ENCODE results near the gene NCOR1.
"Not testable (repeated sequence)": the region's sequence is repeated elsewhere in the genome, so short reads cannot be mapped to it uniquely, and the experiment has no call there.

NCOR1 gene

DNA sequence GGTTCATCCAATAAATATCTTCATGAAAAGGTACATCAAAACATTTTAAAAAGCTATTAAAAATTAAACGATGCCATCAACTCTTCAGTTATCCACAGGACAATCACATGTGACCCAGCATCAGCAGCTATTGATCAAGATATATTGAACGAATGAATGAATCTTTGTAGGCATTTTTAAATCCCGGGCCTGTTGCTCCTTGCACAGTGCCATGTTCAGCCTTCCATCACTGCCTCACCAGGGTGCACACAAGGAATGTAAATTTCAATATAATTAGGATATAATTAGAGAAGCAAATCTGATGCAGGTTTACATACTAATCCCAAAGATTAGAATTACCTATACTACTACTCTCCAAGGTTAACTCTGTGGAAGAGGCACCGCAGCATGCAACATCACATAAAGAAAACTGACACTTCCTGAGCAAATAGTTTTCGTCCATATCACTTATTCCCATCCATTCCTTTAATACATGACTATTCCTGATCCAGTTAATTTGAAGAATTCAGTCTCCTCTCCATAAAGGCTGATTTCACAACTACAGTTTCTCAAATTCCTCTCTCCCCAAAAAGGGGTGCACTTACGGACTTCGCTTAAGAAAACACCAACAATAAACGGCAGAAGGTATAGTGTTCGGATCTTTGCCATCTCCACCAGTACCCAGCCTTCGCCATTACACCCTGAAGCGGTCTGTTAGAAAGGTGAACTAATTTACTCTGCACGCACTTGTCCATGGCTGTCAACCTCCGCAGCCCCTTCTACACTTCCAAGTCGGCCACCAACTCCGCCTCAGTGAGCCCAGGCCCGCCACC, 938 bp downstream of the NCOR1 start:
- DNase-seq (ENCODE audit: low spot score) = no peak

DNA sequence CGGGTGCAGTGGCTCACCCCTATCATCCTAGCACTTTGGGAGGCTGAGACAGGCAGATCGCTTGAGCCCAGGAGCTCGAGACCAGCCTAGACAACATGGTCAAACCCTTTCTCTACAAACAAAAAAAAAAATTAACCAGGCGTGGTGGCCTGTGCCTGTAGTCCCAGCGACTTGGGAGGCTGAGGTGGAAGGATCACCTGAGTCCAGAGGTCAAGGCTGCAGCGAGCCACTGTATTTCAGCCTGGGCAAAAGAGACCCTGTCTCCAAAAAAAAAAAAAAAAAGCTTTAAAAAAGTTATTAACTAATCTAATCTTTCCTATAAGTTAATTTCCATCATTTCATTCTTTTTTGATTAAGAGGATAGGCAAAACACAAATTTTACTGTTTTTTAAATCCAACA, 2.5 kb downstream of the NCOR1 start:
- no peak for DNase-seq (ENCODE audit: low spot score)

DNA sequence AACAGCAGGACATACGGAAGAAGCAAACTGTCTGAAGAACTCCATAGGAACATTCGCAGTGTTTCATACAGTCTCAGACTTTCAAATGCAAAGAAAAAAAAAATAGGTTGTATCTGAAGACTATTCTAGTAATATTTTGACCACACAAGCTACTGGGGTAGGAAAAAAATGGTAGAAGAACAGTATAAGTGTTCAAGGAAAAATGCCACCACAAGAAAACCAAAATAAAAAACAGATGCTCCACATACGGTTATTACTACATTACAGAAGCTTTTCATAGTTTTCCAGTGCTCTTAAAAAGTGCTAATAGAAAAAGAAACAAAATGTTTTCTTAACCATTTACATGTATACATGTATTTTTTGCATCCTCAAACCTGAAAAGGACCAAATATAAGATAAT, 3.7 kb downstream of the NCOR1 start:
- no peak for DNase-seq (ENCODE audit: low spot score)

DNA sequence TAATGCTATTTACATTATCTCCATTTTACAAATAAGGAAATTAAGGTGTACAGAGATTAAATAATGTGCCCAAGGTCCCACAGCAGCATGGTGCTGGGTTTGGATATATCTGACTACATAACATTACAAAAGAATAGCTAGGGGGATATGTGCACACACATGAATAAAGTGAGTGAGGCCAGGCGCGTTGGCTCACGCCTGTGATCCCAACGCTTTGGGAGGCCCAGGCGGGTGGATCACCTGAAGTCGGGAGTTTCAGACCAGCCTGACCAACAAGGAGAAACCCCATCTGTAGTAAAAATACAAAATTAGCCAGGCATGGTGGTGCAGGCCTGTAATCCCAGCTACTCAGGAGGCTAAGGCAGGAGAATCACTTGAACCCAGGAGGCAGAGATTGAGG, 10.6 kb downstream of the NCOR1 start:
- not testable (repeated sequence) for DNase-seq (ENCODE audit: low spot score)

DNA sequence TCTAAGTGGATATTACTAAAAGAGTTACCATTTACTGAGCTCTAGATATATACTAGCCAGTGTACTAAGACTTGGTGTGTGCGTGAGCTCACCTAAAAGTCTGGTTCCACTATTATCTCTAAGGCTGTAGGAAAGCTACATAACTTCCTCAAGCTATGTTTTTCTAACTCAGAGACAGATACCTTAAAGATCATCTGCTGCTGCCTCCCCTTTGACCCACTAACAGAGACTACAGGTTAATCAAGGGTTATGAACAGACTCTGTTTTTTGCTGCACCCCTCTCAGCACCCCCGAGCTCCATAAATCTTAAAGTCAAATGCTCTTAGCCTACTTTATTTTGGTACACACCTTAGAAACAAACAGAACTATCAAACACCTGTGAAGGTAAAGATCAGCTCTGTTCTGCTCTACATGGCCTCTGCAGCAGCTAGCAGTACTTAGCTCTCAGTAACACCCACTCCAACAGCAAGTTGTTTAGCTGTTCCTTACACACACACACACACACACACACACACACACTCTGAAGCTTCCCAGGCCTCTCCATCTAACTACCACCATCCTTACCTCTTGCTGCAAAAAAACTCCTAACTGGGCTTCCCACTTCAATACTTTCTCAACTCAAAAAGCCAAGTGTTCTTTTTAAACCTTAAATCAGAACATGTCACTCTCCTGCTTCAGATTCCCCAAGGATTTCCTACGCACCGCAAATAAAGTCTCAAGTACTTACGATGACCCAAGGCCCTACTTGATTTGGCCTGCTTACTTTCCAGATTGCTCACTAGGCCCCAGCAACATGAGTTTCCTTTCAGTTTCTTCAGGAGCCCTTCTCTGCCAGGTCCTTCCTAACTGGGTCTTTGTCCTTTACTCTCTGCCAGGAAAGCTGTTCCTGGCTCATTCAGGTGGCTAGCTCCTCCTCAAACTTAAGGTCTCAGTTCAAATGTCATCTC, 12.5 kb downstream of the NCOR1 start:
- DNase-seq (ENCODE audit: low spot score) = not testable (repeated sequence)

DNA sequence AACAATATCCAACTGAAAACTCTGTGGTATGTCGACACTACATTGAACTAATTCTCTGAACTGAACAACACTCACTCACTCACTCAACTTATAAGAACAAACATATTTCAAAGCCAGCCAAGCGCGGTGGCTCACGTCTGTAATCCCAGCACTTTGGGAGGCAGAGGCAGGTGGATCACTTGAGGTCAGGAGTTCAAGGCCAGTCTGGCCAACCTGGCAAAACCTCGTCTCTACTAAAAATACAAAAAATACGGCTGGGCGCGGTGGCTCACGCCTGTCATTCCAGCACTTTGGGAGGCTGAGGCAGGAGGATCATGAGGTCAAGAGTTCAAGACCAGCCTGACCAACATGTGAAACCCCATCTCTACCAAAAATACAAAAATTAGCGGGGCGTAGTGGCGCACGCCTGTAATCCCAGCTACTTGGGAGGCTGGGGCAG, 13.6 kb downstream of the NCOR1 start:
- not testable (repeated sequence) for DNase-seq (ENCODE audit: low spot score)

DNA sequence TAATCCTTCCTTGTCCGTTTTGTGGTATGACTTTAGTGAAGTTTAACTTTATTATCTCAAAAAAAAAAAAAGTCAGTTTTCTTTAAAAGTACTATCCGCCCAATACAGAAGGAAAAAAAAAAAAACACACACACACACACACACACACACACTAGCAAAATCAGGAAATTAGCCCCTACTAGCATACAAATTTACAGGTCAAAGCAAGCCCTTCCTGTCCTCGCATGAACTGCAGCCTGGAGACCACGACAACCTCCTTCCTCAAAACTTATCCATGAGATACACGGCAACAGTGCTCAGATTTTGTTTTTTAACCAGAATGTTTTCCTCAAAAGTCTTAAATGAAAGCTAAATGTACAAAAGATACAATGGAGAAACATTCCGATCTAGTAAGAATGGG, 16.2 kb downstream of the NCOR1 start:
- no peak for DNase-seq (ENCODE audit: low spot score)

DNA sequence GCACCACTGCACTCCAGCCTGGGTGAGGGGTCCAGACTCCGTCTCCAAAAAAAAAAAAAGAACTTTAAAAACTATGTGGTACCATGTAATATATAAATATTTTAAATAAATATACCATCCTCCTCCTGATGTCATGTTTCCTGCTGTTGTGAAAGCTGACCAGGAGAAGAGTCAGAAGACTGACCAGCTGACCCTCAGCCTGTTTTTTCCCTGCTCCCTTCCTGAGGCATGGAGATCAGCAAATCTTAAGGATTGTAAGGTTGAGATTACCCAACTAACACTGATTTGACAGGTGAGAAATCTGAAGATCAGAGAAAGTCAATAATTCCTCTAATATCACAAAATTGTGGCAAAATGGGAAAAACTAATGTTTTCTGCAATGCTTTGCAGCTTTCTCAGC, 18.1 kb downstream of the NCOR1 start:
- no peak for DNase-seq (ENCODE audit: low spot score)

DNA sequence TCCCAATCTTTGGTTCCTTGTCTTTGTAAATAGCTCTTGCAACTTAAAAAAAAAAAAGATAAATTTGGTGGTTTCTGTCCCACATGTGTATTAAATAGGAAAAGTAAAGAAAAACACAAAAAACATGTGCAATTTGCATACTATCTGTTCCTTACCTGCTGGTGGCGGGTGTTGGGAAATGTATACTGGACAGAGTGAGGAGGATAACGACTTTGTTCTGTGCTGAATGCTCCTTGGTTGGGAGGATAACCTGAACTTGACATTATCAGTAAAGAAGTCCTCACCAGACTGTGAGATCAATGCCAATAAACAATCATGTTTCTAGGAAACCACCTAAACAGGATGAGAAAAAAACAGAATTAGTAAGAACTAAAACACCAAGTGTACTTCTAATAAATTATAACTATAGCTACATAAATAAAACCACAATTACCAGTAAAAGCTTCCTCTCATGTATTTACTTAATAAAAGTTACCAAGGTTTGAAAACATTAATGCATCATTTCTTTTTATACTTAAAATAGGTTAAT, 21.0 kb downstream of the NCOR1 start:
- DNase-seq (ENCODE audit: low spot score) = not testable (repeated sequence)

DNA sequence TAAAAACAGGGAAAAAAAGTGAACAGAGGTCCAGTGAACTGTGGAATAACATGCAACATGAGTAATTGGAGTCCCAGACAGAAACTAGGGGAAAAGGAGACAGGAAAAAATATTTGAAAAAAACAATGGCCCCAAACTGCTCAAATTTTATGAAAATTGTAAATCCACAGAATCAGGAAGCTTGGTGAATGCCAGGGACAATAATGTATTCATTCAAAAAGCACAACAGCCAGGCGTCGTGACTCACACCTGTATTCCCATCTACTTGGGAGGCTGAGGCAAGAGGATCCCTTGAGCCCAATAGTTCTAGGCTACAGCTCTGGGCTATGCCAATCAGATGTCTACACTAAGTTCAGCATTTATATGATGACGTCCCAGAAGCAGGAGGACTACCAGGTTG, 23.7 kb downstream of the NCOR1 start:
- no peak for DNase-seq (ENCODE audit: low spot score)

DNA sequence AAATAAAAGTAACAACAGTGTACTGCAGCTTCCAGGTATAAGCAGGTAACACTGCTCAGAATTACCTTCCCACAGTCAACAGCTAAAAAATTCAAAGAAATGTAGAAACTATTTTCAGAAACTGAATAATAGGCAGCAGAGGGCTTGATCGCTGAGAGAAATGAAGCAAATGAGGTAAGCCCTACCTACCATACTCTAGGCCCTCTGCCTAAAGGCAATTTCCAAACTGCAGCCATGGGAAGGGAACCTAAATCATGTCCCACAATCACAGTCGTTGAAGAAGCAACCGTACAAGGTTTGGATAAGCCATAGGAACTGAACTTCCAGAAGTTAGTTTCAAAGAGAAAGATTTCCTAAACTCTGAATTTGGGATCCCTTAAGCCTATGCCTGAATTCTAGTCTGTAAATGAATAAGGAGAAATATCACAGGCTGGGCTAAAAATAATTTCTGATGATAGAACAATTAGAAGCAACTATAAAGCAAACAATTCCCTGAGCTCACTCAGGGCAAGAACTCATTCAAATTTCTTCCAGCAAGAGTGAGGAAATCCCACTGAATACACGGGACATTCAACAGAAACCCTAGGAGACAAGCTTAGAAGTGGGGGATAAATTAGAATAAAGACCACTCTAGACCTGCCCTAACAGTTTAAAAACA, 24.5 kb downstream of the NCOR1 start:
- no peak for DNase-seq (ENCODE audit: low spot score)

DNA sequence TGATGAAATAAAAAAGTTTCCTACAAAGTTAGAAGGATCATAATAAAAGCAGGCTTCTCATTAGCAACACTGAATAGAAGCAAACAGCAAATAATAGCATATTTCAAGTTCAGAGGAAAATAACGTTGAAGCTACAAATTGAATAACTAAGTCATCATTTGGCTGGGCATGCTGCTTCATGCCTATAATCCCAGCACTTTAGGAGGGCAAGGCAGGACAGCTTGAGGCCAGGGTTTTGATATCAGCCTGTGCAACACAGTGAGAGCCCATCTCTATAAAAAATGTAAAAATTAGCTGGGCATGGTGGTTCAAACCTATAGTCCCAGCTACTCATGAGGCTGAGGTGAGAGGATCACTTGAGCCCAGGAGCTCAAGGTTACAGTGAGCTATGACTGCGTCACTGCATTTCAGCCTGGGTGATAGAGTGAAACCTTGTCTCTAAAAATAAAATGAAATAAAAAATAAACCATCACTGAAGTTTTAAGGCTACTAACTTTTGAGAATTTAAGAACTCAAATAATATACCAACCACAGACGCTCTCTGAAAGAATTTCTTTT, 25.5 kb downstream of the NCOR1 start:
- no peak for DNase-seq (ENCODE audit: low spot score)

DNA sequence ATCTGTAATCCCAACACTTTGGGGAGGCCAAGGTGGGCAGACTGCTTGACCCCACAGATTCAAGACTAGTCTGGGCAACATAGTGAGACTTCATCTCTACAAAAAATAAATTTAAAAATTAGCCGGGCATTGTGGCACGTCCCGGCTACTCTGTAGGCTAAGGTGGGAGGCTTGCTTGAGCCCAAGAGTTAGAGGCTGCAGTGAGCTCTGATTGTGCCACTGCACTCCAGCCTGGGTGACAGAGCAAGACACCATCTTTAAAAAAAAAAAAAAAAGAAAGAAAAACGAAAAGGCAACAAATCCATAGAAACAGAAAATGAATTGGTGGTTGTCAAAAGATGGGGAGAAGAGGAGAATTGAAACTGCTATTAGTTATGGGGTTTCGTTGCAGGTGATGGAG, 27.7 kb downstream of the NCOR1 start:
- DNase-seq (ENCODE audit: low spot score) = no peak

DNA sequence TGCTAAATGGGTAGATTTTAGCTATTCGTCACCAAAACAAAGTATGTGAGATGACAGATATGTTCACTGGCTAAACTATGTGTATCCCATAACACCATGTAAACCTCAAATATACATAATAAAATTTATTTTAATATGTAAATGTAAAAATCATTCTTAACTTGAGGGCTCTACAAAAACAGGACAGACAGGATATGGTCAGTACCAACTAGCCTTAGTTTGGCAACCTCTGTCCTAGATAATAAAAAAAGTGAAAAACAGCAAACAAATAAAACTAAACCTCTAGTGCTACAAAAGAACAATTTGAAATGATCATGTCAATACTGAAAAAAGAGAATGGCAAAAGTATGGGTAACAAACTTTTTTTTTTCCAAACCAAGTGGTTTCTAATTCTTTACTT, 33.8 kb downstream of the NCOR1 start:
- DNase-seq (ENCODE audit: low spot score) = no peak

DNA sequence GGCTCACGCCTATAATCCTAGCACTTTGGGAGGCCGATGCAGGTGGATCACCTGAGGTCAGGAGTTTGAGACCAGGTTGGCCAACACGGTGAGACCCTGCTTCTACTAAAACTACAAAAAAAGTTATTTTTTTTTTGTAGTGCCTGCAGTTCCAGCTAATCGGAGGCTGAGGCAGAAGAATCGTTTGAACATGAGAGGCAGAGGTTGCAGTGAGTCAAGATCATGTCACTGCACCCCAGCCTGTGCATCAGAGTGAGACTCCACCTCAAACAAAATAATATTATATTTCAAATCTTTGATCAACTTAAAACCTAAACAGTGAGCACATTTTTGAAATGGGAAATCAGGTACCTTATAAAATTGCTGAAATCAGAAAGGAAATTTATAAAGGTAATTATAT, 36.5 kb downstream of the NCOR1 start:
- DNase-seq (ENCODE audit: low spot score) = no peak

DNA sequence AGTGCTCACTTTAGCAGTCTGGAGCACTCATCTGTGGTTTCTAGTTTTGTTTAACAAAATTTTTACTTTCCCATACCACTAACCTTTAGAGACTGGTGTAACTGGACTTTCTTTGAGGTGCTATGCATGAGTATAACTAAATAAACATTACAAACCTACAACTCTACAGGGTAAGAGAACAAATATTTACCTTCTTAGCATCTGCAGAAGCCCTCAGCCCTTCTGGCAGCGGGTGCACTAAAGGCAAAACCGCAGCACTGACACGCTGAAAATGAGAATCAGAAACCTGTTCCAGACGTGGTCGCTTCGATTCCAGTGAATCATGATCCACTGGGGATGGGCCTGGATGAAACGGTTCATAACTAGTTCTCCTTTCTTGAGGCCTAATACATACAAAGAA, 43.7 kb downstream of the NCOR1 start:
- DNase-seq (ENCODE audit: low spot score) = peak; percentile 11

DNA sequence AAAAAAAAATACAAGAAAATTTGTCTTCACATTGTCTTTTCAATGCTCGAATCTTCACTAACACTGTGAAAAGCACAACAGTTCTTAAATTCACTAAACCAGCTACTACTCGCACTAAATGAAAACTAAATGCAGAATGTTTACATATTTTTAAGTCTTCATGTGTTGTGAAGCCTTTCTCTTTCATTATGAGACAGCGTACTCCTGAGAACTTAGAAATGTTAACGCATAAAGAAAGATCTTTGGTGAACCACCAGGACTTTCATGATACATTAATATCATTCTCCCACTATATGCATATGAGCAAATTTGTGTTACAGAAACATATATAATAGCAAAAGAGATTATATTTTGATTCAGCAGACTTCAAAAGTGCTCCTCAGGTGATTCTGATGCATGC, 48.6 kb downstream of the NCOR1 start:
- DNase-seq (ENCODE audit: low spot score) = not testable (repeated sequence)

DNA sequence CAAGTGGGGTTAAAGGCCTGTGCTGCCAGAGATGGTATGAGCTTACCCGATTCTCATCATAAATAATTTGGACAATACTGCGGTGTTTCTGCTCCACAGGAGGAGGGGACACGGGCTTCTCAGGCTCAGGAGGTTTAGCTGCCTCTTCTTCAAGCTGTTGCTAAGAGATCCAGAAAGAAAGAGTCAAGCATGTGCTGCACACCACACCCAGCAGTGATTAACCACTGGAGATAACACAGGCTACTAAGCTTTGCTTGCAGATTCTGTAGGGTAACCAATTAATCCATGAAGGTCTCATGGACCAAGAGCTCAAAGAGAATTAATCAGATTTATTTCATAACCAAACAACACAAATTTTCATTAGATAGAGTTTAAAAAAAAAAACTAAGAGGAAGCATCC, 56.6 kb downstream of the NCOR1 start:
- DNase-seq (ENCODE audit: low spot score) = no peak

DNA sequence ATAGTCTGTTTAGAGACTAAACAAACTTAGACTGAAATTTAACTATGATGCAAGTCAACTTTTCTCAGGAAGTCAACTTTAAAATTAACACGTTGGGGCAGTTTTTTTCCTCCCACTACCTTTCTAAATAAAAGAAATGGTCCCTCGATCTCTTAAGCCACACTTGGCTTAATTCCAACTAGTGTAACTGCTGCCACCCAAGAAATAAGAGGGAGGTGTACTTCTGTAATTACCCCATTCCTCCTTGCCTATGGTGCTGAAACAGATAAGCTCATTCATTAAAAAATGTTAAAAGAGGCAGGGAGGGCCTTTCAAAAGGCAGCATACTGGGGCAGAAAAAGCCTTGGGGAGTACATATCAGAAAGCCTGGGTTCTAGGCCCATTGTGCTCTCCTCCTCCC, 59.8 kb downstream of the NCOR1 start:
- no peak for DNase-seq (ENCODE audit: low spot score)

DNA sequence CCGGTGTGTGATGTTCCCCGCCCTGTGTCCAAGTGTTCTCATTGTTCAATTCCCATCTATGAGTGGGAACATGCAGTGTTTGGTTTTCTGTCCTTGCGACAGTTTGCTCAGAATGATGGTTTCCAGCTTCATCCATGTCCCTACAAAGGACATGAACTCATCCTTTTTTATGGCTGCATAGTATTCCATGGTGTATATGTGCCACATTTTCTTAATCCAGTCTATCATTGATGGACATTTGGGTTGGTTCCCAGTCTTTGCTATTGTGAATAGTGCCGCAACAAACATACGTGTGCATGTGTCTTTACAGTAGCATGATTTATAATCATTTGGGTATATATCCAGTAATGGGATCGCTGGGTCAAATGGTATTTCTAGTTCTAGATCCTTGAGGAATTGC, 63.0 kb downstream of the NCOR1 start:
- DNase-seq (ENCODE audit: low spot score) = not testable (repeated sequence)

DNA sequence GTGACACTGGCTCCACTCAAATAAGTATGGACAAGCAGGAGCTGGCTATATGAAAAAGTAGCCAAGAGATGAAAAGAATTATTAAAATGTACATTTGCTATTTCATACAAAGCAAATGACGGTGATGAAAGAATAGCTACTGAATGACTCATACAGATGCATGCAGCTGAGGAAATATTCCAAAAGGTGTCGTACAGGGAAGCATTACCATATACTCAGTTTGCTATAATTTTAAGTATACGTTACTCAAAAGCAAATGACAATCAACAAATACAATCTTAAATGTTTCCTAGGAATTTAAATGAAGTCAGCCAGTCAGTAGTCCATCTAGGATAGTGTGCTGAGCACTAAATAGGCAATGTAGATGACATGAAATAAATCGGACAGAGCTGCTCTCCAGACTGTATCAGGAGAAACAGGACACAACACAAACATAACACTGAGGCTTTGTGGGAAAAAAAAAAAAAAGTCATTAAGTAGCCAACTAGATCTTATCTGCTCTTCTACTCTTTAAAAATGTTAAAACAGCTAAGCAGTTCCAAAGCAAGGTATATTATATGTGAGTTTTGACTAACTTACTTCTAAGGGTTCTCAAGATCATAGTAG, 65.0 kb downstream of the NCOR1 start:
- DNase-seq (ENCODE audit: low spot score) = no peak

DNA sequence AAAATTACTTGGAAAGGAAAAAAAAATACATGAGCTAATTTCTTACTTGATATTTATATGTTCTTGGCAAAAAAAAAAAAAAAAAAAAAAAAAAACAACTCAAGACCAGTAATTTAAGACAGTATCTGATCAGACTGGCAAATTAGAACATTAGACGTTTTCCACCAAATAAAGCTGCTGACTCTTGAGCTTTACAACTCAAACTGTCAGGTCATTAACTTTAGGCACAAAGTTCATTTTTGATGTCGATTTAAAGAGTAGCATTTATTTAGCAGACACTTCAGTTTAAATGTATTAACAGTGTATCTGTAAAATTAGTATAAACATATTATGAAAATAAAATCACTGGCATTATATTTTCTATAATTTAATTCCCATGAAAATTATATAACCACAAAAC, 66.7 kb downstream of the NCOR1 start:
- no peak for DNase-seq (ENCODE audit: low spot score)
